ENCODE results near the gene CNN2.
"Not testable (repeated sequence)": the region's sequence is repeated elsewhere in the genome, so short reads cannot be mapped to it uniquely, and the experiment has no call there.

CNN2 gene

DNA sequence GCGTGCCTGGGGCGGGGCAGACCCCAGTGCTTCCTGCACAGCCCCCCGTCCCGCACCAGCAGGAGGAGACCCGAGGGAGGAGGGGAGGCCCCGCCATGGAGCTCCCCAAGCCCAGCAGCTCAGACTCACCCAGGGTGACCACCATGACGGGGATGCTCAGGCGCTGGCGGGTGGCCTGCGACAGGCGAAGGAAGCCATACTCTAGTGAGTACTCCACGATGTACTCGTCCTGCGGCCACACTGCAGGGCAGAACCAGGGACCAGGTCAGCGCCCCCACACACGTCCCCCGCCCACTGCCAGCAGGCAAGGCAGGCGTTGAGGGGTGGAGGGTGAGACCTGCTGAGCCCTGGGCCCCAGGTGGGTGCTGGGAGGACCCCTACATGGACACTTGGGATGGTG is 14.1 kb upstream of the CNN2 start:
- DNase-seq: no peak

DNA sequence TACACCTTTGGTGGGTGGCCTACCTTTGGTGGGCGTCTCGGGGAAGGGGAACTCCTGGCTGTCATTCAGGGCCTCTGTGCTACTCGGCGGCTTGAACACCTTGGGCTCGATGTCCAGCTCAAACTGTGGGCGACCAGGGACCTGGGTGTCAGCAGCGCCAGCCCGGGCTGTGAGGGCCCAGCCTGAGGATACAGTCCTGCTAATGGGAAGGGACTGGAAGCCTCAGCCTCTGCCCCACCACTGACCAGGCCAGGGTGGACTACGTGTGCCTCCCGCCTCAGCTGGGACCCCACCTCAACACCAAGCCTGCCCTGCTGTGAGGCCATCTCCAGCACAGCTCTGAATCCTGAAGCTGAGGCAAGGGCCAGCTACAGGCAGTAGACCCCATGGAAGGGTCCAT is 13.2 kb upstream of the CNN2 start:
- DNase-seq: no peak

DNA sequence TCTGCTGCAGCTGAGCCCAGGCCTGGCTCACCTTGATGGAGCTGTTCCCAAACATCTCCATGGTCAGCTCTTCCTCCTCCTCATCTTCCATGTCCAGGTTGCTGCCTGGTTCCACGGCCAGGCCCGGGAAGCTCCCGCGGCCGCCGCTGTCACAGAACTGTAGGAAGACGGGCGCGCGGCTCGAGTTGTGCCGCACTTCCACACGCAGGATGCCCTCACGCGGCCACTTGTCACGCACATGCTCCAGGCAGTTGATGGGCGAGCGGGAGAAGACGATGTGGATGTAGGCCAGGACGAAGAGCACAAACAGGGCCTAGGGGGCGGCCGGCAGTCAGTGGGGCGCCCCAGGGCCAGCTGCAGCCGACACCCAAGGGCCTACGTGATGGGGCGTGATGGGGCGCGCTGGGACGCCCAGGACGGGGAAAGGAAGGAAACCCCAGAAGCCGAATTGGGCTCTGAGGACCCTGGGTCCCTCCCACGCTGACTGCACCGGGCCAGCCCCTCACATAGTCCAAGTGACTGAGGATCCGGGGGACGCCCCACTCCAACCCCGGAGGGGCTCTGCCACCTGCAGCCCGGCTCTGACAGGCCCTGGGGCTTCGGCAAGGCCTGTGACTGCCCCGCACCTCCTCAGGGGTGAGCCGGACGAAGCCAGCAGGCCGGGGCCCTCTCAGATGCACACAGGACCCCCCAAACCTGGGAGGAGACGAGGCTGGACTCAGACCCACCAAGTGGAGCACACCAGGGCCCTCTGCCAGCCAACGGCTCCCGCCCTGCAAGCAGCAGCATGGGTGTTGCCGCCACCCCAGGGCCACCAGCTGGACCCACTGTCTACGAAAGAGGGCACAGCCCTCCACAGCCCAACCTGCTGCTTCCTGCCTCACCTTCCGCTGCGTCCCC is 12.0 kb upstream of the CNN2 start:
- no peak for DNase-seq

DNA sequence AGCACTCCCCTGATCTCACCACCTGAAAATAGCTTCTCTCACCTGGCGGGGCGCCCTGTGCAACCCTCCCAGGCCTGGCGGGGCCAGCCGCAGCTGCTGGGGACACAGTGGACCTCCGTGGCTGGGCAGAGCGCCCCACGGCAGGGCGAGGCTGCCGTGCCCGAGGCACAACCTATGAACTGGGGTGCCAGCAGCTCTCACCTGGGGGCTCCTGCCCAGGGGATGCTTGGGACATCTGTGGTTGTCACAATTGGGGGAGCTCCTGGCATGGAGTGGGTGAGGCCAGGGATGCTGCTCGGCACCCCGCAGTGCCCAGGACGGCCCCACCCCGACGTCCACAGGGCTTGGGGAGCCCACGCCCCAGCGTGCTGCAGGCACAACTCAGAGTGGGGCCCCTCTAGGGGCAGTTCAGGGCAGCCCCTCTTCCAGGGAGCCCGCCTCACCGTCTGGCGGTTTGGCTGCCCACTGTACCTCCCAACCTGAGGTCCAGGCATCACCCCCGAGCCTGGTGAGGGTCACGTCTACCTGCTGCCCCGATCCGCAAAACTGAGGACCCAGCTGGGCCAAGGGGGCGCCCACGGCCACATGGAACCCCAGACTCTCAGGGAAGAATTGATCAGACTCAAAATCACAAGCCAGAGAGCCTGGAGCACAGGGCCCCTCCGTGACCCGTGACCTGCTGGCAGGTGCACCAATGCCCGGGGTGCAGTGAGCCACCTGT is 11.2 kb upstream of the CNN2 start:
- no peak for DNase-seq

DNA sequence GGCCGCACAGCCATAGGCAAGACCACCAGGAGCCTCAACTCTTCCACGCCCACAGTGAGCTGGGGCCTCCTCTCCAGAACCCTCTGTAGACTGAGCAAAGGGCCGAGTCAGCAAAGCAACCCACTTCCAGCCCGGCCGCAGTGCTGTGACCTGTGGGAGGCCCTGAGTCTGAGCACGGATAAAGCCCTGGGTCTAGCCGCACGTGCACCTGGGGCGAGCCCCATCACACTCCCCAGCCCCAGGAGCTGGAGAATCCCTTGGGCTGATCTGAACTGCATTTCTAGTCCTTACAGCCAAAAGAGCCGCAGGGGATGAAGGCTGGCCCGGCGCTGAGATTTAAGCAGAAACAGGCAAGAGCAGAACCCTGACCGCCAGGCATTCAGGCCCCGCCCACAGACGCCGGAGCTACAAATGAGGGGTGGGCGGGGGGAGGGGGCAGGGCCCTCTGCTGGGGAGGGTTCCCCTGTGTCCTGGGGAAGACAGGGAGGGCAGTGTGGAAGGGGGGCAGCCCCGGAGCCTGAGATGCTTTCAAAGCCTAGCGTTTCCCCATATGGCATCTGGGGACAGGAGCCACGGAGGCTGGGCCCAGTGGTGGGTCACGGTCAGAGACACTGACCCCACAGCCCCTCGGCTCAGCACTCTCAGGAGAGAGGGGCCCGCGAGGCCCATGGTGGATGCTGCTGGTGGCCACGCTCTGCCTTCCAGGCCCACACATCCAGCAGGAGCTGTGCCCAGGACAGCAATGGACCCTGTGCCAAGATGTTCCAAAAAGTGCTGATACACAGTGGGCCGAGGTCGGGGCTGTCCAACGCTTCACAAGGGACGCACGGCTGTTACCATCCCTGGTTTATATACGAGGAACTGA is 10.4 kb upstream of the CNN2 start:
- DNase-seq: no peak

DNA sequence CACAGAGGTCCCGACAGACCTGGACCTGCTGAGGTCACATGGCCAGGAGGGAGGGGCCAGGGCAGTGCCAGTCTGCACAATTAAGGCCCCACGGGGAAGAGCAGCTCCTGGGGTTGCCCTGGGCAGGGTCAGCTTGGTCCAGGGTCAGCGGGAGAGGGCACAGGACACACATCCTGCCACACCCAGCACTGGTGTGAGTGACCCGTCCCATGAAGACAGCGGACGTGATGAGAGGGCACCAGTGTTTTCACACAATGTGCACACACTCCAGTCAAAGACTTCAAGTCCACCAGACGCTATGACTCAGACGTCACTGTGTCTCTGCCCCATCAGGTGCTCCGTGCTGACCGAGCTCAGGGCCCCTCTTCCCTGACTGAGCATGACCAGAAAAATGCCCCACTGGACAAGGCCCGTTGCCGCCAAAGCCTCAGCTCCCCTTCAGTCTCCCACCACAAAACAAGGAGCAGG is 9.7 kb upstream of the CNN2 start:
- no peak for DNase-seq

DNA sequence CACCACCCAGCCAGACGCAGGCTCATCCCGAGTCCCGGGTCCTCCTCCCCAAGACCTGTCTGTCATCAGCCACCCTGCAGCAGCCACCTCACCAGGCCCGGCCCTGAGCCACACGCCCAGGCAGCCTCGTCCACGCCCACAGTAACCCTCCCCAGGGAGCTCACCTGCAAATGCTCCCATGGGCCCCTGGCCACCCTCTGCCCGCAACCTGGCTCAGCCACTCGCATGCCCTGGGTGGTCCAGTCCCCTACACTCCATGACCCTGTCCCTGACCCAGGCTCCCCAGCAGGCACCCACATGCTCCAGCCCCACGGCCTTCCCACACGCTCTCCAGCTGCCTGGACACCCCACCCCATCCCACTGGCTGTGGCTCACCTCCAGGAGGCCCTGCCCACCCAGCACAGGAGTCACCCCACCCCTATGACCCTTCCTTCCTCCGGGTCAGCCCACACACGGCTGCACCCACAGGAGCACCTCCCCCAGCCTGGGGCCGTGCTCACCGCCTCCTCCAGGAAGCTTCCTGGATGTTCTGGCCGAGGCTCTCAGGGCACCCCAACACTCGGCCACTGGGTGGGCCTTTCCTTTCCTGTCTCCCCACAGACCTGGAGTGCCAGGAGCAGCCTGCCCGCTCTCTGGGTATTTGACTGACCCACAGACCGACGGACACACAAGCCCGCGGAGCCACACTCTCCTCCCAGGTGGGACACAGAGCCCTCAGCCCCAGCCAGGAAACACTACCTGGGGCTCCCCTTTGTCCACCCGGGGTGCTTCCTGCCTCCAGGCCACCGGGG is 9.1 kb upstream of the CNN2 start:
- no peak for DNase-seq

DNA sequence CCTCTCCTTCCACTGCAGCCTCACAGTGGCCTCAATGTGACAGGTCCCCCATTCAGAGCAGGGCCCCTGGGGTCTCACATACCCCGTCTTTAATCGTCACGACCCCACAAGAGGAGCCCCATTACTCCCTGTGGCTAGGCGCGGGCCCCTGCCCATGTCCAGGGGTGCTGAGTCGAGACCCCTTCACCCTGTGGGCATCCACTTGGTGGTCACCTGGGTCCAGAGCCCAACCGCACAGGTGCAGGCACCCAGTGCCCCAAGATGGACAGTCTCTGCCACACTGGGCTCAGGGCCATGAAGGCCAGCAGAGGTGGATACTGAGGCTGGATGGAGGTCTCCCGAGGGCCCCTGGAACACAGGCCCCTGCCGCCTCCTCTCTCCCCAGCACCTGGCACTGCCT is 8.5 kb upstream of the CNN2 start:
- no peak for DNase-seq

DNA sequence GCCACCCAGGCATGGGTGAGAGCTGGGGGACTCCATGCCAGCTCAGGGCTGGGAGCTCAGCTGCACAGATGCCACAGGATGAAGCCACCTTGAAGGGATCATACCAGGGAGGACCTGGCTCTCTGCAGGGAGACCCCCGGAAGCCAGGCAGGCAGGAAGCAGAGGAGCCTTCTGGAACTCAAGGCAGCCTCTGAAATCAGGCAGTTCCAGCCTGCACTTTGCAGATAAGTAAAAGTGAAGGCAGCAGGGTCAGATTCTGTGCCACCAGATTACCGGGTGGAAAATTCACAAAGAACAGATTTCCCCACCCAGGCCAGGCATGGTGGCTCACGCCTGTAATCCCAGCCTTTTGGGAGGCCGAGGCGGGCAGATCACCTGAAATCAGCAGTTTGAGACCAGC is 8.0 kb upstream of the CNN2 start:
- DNase-seq: no peak

DNA sequence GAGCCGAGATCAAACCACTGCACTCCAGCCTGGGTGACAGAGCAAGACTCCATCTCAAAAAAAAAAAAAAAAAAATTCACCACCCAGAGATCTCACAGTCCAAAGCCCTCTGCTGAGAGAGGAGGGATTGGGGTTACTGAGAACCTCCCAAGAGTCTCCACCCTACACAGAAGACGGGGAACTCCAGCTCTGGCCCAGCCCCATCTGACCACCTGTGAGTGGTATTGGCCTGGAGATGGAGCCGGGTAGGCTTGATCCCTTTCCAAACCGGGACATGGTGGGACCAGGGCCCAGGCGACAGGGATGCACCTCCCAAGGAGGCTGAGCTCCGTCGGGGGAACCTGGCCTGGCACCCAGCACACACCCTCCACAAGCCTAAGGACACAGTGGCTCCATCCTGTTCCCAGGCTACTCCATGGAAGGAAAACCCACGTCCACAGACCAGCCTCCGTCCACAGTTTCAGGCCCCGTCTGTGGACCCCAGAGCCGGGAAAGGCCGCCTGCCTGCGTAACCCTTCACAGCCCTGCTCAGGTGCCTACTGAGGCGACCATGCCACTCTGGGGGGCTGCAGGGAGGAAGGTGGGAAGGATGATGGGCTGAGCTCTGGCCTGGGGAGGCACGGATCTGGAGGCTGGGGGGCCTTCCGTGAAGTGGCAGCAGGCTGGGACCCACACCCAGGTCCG is 7.3 kb upstream of the CNN2 start:
- DNase-seq: no peak

DNA sequence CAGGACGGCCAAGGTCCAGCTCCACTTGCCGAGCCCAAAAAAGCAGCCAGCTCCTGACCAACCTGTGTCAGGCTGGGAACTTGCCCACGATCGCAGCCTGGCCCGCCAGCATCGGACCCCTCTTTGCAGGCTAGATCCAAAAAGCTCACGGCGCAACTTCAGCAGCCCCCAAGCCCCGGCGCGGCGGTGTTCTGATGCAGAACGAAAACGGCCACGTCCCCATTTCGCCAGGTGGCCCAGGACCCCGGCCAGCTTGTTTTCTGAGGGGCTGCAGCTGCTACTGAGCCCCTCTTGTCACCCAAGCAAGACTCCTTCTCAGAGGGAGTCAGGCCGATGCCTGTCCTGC is 6.8 kb upstream of the CNN2 start:
- no peak for DNase-seq

DNA sequence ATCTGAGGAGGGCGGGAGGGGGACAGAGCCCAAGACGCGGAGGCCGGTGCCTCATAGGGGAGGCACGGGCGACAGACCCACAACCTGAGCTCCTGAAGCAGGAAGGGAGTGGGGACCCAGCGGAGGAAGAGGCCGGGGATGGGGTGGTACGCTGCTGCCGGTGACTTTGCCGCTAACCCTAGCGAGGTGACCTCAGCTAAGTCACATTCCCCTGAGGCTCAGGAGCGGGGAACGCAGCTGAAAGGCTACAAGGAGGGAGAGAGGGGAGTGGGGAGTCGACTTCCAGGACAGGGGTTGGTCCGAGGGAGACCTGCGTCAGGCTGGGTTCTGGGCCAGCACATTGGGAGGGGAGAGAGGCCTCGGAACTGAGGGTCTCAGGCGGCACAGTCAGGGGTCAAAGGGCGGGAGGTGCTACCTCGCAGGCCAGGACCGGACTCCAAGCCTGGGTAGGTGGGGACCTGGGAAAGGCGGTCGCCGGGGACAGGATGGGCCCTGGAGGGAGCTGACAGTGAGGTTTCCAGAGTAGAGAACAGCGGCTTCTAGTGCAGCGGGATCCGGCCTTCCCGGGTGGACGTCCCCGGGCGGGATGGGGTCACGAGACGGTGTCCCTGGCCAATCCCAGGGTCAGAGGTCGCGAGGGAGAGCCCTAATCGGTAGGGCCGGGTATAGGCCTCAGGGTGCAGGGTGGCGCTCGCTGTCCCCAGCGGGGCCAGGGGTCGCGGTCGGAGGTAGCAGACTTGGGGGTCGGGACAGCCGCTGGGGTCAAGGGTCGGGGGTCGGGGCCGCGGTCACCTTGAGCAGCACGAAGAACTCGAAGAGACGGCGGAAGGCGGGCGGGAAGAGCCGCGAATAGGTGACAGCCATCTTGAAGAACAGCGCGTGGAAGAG is 6.2 kb upstream of the CNN2 start:
- DNase-seq: no peak

DNA sequence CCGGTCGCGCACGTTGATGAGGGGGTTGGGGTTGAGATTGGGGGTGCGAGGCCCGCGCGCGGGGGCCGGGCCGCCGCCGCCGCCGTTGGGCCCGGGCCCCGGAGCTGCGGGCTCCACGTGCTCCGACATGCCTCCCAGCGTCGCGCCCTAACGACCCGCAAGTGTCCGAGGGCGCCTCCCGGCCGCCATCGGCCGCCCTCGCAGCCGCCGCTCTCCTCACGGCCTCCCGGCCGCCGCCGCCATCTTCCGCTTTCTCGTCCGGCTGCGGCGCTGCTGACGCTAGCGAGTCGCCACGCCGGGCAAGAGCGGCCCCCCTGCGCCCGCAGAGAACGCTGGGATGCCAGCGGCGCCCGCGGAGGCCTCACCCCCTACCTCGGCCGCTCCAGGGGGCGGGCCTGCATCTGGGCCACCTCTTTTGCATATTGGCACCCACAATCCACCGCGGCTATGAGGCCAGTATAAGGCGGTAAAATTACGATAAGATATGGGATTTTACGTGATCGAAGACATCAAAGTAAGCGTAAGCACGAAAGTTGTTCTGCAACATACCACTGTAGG is 5.5 kb upstream of the CNN2 start, which contains the start of gene TMEM259:
TMEM259 (minus strand) TSS at position 256 of the 558 bp plus-strand sequence; CDS start at position 129, 127 bp downstream.
- DNase-seq: peak; percentile 97

DNA sequence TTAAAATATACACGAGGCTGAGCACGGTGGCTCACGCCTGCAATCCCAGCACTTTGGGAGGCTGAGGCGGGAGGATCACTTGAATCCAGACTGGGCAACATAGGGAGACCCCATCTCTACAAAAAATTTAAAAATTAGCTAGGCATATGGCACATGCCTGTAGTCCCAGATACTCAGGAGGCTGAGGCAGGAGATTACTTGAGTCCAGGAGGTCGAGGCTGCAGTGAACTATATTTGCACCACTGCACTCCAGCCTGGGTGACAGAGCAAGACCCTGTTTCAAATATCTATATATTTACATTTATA is 2.6 kb upstream of the CNN2 start:
- not testable (repeated sequence) for DNase-seq

DNA sequence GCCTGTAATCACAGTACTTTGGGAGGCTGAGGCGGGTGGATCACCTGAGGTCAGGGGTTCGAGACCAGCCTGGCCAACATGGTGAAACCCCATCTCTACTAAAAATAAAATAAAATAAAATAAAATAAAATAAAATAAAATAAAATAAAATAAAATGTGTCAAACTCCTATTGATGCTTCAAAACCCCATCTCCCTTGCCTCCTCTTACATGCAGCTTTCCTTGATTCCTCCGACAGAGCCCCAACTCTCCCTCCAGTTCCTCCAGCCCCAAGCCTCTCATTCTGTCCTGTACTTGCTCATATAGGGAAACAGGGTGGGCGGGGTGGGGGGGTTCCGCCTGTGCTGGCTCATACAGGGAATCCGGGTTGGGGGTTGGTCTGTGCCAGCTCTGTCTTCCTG is 1.3 kb upstream of the CNN2 start:
- DNase-seq: not testable (repeated sequence)

DNA sequence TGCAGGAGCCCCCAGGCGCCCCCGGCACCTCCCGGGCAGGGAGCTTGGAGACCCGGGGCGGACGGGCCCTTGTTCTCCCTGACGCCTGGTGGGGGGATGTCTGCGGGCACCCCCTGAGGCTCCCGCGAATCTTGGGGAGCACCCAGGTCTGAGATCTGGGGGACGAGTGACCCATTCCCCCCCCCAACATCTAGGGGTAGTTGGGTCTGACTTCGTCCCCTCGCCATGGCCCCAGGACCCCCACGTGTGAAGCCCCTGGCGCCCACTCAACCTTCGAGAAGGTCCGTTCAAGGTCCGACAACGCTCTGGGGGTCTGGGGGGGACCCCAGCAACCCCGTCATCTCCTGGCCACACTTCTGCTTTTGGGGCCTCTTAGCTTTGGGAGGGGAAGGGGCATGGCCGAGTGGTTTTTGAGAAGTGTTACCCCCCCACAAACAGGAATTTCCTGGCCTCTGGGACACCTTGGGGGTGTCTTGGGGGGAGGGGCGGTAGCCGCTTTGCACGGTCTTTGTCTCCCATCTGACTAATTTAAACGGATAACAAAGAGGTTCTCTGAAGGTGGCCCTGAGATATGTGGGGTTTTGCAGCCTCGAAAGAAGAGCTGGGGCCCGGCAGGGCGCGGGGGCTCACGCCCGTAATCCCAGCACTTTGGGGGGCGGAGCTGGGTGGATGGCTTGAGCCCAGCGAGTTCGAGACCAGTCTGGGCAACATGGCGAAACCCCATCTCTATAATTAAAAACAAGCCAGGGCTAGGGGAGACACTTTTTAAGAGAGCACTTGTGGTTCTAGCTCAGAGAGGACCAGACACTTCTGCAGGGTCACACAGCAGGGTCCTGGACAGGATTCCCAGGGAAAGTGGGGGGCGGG is 608 bp downstream of the CNN2 start:
- no peak for DNase-seq

DNA sequence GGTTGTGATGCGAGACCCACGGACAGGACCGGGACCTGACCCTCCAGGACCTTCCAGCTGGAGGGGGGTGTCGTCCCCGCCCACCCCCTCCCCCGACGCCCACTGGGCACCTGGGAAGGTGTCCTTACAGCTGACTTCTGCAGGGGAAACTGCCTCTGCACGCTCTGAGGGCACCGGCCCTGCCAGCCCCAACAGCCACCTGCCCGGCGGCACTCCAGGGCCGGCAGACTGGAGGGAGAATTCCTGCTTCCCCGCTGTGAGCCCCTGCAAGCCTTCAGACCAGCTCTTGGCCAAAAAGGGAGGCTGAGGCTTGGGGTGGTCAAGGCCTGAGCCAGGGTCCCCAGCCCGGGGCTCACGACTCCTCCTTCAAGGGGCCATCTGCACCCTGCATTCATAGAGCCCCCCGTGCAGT is 1.2 kb downstream of the CNN2 start:
- DNase-seq: no peak

DNA sequence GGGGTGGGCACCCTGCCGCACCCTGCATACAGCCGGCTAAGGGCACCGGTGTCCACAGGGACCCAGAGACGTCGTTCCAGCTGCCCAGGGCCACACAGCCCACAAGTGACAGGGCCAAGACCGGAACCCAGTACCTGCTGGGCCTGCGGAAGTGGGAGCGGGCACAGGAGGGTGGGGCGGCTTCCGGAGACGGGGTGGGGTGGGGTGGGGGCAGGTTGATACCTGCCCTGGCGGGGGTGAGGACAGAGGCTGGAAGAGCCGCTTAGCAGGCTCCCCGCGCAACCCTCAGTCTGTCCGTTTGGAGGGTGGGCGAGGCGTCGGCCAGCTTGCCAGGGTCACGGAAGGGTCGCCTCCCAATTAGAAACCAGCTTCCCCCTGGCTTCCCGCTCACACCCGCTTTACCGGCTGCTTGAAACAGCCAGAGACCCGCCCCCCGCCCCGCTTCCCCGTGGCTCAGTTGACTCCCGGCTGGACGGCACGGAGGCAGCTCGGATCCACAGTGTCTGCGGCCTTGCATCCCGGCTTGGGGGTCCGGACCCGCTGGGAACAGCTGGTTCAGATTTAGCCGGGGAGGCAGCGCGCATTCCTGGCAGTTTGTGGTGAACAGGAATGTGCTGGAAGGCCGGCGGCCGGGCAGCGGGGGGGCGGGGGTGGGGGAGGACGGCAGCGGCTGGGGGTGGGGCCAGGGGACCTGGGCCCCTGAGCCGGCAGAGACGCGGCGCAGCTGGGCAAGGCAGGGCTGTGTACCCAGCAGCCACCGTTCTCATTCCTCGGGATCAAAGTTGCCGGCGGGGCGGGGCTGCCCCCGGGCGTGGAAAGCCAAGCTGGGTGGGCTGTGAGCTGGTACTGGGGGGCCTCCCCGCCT is 1.9 kb downstream of the CNN2 start:
- DNase-seq: no peak

Measured in NCI-H1105 (cell line).